ENCODE results near the gene AFP.

The AFP gene

GRCh38 chr4:73468170-73468569, 32.1 kb downstream of the AFP start:
- DNase-seq: no peak

DNA sequence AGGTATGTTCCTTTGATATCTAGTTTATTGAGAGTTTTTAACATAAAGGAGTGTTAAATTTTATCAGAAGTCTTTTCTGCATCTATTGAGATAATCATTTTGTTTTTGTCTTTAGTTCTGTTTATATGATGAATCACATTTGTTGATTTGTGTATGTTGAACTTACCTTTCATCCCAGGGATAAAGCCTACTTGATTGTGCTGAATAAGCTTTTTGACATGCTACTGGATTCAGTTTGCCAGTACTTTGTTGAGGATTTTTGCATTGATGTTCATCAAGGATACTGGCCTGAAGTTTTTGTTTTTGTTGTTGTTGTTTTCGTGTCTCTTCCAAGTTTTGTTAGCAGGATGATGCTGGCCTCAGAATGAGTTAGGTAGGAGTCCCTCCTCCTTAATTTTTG, 34.7 kb downstream of the AFP start:
- DNase-seq: no peak

DNA sequence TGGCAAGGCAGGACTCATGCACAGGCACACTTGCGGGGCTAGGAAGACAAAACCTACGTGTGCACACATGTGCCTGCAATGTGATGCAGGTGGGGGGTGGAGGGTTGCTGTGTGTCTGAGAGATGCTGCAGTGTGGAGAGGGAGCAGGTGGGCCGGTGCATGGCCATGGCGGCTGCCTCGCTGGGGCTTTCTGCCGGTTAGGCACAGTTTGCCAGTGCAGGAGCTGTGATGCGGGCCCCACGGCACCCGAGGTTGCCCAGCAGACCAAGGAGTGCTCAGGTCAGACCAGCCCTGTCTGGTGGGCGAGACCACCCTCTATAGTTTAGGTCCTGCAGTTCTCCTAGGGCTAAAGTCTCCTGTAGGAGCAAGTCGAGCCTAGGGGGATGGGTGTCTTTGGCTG, 41.2 kb downstream of the AFP start:
- DNase-seq: no peak

- DNase-seq: no peak
These were observed 43.3 kb downstream of the AFP start for GRCh38 chr4:73479323-73479722.

GRCh38 chr4:73481358-73481757, 45.3 kb downstream of the AFP start, which contains the start of gene AFM:
TSS of gene AFM (plus strand) at chr4:73481745. CDS start at chr4:73481776, 31 bp downstream.
- no peak for DNase-seq

- DNase-seq: no peak
These were observed 49.1 kb downstream of the AFP start for GRCh38 chr4:73485085-73485484.

DNA sequence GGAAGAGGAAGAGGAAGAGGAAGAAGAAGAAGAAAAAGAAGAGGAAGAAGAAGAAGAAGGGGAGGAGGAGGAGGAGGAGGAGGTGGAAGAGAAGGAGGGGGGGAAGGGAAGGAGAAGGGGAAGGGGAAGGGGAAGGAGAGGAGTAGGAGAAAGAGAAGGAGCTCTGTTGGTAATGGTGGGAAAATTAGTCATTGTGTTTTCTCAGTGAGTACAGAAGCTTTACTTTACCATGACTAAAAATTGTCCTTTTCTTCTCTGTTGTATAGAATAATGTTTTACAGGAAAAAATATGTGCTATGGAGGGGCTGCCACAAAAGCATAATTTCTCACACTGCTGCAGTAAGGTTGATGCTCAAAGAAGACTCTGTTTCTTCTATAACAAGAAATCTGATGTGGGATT, 49.6 kb downstream of the AFP start:
- no peak for DNase-seq

DNA sequence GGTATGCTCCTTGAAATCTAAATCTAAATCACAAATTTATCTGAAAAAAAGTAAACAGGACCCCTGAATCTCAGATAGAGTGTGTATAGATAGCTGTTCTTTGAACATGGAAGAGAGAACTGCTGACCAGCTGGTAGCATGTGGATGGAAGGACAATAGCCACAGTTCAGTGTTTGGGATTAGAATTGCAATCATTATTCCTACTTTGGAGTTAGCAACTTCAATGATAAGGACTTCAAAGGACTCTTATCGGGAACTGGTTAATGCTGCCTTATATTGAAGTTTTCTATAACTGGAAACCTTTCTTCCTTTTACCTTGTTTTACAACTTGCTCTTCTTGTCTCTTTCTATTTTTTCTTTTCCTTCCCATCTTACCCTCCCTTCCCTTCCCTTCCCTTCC, 50.5 kb downstream of the AFP start:
- DNase-seq: no peak

GRCh38 chr4:73487233-73487632, 51.2 kb downstream of the AFP start:
- no peak for DNase-seq

GRCh38 chr4:73499996-73500765, 64.2 kb downstream of the AFP start:
- no peak for DNase-seq

- DNase-seq: no peak
These were observed 65.7 kb downstream of the AFP start for GRCh38 chr4:73501664-73502265.

DNA sequence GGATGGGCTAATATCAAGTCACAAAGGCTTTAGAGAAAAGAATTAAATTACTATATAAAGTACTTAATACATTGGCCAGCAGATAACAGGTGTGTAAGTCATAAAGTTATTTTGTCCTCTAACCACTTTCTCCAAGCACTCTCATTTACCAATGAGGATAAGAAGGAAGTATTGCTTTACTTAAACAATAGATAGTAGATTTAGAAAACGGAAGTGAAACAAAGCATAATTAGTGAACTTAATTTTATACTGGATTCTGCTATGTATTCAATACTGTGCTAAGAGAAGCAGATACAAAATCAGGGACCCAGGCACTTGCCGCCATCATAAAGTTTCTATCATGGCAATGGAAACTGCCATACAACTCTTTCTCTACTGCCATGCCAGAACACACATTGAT, 69.5 kb downstream of the AFP start:
- no peak for DNase-seq

Measured in CD4-positive, alpha-beta T cell treated with Interferon alpha-2 for 1 hour (primary cell).